Stomach smooth muscle (tissue), 2 donors: ENCODE data around the gene MAZ.
A peak's percentile ranks its signal among the peaks of the same experiment; 100 is the strongest.

Experiments used
- H3K27ac ChIP-seq: one replicate; pipeline ENCODE4 v1.7.0; 2013; ENCODE audit warnings: mild to moderate bottlenecking, low read length, inconsistent platforms
- H3K27me3 ChIP-seq, 2 donors: one replicate each; pipeline ENCODE4 v1.7.0; 2013; ENCODE audit warnings: low read length in 2 of 2; ENCODE audit not compliant: insufficient read depth in 2 of 2, control insufficient read depth in 1 of 2
- H3K36me3 ChIP-seq, 2 donors: one replicate each; pipeline ENCODE4 v1.7.0; 2013; ENCODE audit warnings: low read length in 2 of 2; ENCODE audit not compliant: control insufficient read depth in 2 of 2, insufficient read depth in 2 of 2
- H3K4me1 ChIP-seq: one replicate; pipeline ENCODE4 v1.7.0; 2013; ENCODE audit warnings: low read length; ENCODE audit not compliant: control insufficient read depth, insufficient read depth
- H3K4me3 ChIP-seq, 2 donors: one replicate each; pipeline ENCODE4 v1.7.0; 2013; ENCODE audit warnings: low read length in 2 of 2
- H3K9ac ChIP-seq, 2 donors: one replicate each; pipeline ENCODE4 v1.7.0; 2013; ENCODE audit warnings: low read length in 2 of 2, mild to moderate bottlenecking in 1 of 2
- H3K9me3 ChIP-seq, 2 donors: one replicate each; pipeline ENCODE4 v1.7.0; 2013; ENCODE audit warnings: low read length in 2 of 2; ENCODE audit not compliant: control insufficient read depth in 2 of 2
- donor health status: healthy.
- donor health status: Pancreatic carcinoma.

Gene MAZ

DNA sequence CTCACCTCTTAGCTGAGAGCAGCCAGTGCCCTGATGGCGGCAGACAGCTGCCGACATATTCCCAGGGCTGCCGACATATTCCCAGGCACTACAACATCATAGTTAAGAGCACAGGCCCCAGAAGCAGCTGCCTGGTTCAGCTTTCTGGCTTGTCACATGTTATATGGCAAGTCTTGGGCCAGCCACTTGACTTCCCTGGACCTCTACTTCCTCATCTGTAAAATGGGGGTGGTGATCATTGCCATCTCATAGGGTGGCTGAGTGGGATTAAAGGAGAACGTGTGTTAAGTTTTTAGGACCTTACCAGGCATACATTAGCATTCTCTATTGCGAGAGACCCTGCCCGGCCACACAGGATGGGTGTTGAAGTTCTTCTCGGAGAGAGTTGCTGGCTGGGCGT is 37.6 kb downstream of the MAZ start:
- Histone ChIP-seq H3K4me3 (no peak overlapping the region), H3K27me3 (no peaks in the 10 kb centered on the region), H3K36me3 (peaks cover 27 to 51% of the 10 kb centered on the region in 2 donors), H3K4me1 (peaks cover 11% of the 10 kb centered on the region), H3K9me3 (no peaks in the 10 kb centered on the region), H3K9ac (no peak overlapping the region), H3K27ac (no peak overlapping the region)

DNA sequence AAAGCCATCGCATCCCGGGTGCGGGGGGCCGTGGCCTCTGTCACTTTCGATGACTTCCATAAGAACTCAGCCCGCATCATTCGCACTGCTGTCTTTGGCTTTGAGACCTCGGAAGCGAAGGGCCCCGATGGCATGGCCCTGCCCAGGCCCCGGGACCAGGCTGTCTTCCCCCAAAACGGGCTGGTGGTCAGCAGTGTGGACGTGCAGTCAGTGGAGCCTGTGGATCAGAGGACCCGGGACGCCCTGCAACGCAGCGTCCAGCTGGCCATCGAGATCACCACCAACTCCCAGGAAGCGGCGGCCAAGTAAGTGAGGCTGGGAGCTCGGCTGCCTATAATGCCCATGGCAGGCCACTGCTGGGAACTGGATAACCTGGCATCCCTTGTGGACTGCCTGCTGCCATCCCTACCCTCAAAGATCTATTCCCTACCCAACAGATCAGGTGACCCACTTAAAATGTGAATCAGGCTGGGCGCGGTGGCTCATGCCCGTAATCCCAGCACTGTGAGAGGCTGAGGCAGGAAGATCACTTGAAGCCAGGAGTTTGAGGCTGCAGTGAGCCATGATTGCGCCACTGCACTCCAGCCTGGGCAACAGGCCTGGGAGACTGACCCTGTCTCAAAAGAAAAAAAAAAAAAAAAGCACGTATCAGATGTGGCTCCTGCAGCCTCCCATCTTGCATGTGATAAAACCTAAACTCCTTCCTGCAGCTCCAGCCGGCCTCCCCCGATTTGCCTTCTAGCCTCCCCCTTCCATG is 38.4 kb downstream of the MAZ start:
- Histone ChIP-seq H3K4me3 (no peak overlapping the region), H3K9me3 (no peaks in the 10 kb centered on the region), H3K36me3 (peaks cover 27 to 47% of the 10 kb centered on the region in 2 donors), H3K4me1 (peaks cover 15% of the 10 kb centered on the region), H3K27me3 (no peaks in the 10 kb centered on the region), H3K27ac (no peak overlapping the region), H3K9ac (no peak overlapping the region)

DNA sequence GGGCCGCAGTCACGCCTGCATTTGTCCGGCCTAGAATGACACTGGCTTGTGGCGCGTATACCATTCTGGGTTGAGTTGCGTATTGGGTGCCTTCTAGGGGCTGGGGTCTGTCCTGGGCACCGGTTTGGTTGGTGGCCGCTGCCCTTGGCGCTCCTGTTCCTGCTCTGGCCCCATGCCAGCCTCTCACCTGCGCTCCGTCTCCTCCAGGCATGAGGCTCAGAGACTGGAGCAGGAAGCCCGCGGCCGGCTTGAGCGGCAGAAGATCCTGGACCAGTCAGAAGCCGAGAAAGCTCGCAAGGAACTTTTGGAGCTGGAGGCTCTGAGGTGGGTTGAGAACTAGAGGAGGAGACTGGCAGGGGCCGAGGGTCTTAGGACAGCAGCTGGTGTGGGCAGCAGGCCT is 39.3 kb downstream of the MAZ start:
- no peak overlapping the region for H3K27ac ChIP-seq
- no peaks in the 10 kb centered on the region for H3K9me3 ChIP-seq
- H3K27me3 ChIP-seq = no peaks in the 10 kb centered on the region
- H3K4me1 ChIP-seq = peaks cover 15% of the 10 kb centered on the region
- H3K36me3 ChIP-seq = peaks cover 27 to 44% of the 10 kb centered on the region in 2 donors
- no peak overlapping the region for H3K4me3 ChIP-seq
- H3K9ac ChIP-seq = no peak overlapping the region

DNA sequence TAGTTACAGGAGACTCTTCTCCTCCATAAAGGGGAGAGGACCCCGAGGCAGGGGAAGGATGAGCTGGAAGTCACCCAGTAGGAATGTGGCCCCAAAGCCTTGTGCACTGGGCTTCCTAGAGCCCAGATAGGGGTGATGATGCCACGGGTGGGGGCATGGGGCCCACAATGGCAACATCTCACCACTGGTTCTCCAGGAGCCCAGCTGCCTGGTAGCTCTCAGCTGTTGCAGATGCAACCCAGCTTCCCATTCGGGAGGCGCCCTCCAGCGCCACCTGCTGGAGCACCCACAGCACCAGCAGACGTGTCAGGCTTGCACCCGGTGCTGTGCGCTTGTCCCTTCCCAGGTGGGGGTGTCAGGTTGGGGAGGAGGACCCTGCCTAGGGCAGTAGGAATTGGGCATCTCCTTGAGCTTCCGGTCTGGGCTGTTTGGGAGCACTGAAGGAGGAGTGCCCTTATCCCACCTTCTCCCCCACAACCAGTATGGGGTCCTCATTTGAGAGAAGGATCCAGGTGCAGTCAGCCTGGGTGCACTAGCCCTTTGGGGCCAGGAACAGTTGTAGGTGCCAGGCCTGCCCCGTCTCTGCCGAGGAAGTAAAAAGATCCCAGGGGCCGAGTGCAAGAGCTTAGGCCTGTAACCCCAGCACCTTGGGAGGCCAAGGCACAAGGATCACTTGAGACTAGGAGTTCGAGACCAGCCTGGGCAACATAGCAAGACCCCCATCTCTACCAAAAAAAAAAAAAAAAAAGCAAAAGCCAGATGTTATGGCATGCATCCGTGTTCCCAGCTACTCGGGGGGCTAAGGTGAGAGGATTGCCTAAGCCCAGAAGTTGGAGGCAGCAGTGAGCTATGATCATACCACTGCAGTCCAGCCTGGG is 42.3 kb downstream of the MAZ start:
- Histone ChIP-seq H3K36me3 (peaks cover 15 to 30% of the 10 kb centered on the region in 2 donors), H3K9me3 (no peaks in the 10 kb centered on the region), H3K9ac (no peak overlapping the region), H3K4me3 (no peak overlapping the region), H3K27me3 (no peaks in the 10 kb centered on the region), H3K4me1 (peaks cover 15% of the 10 kb centered on the region), H3K27ac (no peak overlapping the region)

DNA sequence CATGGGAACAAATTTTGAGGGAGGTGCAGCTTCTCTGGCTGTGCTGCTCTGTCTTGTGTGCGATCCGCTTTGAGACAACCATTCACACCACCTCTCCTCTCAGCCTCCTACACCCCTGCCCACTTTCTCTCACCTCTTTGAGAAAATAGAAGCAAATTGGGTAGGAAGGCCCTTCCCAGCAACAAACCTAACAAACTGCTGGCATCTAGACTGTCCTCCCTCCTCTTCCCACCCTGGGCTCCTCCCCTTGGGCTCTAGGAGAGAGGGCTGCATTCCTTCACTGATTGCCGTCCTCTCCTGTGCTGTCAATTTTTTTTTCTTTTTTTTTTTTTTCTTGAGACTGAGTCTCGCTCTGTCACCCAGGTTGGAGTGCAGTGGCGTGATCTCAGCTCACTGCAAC is 43.2 kb downstream of the MAZ start:
- peaks cover 13 to 29% of the 10 kb centered on the region in 2 donors for H3K36me3 ChIP-seq
- peak overlapping the region; percentile 49 for H3K27ac ChIP-seq
- peaks cover 15% of the 10 kb centered on the region for H3K4me1 ChIP-seq
- no peaks in the 10 kb centered on the region for H3K27me3 ChIP-seq
- H3K4me3 ChIP-seq = no peak overlapping the region
- peak overlapping the region in 1 of 2 donors; percentile 42 for H3K9ac ChIP-seq
- H3K9me3 ChIP-seq = no peaks in the 10 kb centered on the region

DNA sequence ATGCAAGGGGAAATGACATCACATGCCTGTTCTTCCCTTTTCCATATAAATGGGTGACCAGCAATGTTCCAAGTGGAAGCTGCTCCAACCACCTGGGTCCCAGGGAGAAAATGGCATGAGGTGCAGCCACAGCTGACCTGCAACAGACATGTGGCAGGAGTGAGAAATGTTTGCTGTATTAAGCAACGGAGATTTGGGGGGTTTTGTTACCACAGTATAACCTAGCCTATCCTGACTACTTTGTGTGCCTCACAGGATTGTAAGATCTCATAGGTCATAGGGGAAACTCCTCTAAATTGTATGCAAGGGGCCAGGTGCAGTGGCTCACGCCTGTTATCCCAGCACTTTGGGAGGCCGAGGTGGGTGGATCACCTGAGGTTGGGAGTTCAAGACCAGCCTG is 44.7 kb downstream of the MAZ start:
- Histone ChIP-seq H3K4me1 (peaks cover 7% of the 10 kb centered on the region), H3K27me3 (no peaks in the 10 kb centered on the region), H3K4me3 (no peak overlapping the region), H3K9me3 (no peaks in the 10 kb centered on the region), H3K36me3 (peaks cover 9 to 18% of the 10 kb centered on the region in 2 donors), H3K27ac (no peak overlapping the region), H3K9ac (no peak overlapping the region)

DNA sequence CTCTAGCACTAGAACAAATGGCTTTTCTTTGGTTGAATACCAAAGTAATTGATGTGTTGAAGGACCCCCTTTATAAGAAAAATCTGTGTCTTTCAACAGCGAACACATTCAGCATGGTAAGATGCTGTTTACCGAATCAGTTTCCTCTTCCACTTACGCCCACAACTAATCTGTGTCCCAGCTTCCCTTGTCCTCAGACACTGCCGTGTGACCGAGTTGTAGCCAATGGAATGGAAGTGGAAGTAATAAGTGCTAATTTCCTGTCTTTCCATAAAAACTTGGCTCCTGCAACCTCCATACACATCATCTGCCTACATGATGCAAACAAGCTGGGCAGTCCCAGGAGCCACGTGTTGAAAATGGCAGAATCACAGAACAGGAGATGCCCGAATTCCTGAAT is 46.3 kb downstream of the MAZ start:
- H3K27ac ChIP-seq = no peak overlapping the region
- H3K9me3 ChIP-seq = no peaks in the 10 kb centered on the region
- no peak overlapping the region for H3K4me3 ChIP-seq
- peaks cover 0 to 5% of the 10 kb centered on the region in 2 donors for H3K36me3 ChIP-seq
- H3K9ac ChIP-seq = no peak overlapping the region
- H3K27me3 ChIP-seq = no peaks in the 10 kb centered on the region
- peaks cover 12% of the 10 kb centered on the region for H3K4me1 ChIP-seq

DNA sequence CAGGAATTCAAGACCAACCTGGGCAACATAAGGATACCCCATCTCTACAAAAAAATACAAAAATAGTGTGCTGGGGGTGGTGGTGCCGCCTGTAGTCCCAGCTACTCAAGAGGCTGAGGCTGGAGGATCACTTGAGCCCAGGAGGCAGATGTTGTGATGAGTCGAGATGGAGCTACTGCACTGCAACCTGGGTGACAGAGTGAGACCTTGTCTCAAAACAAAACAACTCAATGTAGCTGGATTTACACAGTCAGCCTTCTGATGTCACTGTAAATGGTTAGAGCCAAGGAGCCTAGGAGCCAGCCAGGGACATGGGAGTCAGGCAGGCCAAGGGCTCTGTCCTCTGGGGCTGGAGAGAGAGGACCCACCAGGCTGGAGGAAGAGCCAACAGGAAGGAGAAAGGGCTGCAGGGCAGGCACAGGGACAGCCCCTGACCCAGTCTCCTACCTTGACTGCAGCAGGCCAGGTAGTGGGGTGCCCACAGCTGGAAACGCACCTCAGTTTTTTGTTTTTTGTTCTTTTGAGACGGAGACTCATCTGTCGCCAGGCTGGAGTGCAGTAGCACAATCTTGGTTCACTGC is 48.3 kb downstream of the MAZ start:
- Histone ChIP-seq H3K4me3 (no peak overlapping the region), H3K27me3 (no peaks in the 10 kb centered on the region), H3K27ac (no peak overlapping the region)

DNA sequence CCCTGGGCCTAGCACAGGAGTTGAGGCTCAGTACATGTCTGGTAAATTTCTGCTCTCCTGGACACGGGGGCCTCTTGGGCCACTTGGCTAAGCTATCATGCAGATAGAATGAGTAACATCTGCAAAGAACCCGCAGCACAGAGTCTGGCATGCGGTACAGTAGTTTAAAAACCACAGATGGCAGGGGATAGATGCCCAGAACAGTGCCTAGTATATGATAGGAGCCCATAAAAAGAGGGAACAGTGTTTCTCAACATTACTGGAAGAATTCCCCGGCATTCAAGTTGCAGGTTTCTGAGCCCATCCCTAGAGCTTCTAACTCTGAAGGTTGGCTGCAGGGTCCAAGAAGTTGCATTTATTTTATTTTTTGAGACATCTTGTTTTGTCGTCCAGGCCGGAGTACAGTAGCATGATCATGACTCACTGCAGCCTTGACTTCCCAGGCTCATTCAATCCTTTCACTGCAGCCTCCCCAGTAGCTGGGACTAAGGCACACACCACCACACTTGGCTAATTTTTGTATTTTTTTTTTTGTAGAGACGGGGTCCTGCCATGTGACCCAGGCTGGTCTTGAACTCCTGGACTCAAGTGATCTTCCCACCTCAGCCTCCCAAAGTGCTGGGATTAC is 50.9 kb downstream of the MAZ start:
- Histone ChIP-seq H3K4me1 (peaks cover 17% of the 10 kb centered on the region), H3K27ac (no peak overlapping the region), H3K36me3 (peaks cover 13 to 22% of the 10 kb centered on the region in 2 donors), H3K4me3 (no peak overlapping the region), H3K9me3 (no peaks in the 10 kb centered on the region), H3K27me3 (no peaks in the 10 kb centered on the region), H3K9ac (no peak overlapping the region)

More for the DNA sequence above, 48.3 kb downstream of the MAZ start:
- H3K36me3 ChIP-seq = peaks cover 4 to 14% of the 10 kb centered on the region in 2 donors
- no peaks in the 10 kb centered on the region for H3K9me3 ChIP-seq
- H3K9ac ChIP-seq = no peak overlapping the region
- H3K4me1 ChIP-seq = peaks cover 5% of the 10 kb centered on the region

DNA sequence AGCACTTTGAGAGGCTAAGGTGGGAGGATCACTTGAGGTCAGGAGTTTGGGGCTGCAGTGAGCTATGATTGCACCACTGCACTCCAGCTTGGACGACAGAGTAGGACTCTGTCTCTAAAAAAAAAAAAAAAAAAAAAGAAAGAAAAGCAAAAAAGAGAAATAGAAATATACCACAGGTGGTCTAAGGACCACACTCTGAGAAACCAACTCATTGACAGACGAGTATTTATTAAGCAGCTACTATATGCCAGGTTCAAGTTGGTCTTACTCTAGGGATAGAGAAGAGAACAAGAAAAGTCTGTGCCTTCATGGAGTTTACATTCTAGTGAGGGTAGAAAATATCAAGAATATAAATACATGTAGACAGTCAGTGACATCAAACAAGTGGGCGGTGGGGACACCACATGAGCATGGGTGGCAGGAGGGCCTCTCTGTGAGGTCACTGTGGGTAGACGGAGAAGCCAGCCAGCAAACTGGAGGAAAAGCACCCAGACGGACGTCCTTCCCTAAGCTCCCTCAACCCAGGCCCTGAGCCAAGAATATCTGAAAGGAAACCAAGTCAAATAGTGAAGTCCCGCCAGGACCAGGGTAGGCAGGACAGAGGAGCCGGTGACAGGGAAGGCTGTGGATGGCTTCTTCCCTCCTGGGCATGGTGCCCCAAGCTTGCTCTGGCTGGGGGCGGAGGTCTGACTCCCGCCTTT is 52.0 kb downstream of the MAZ start:
- Histone ChIP-seq H3K9me3 (no peaks in the 10 kb centered on the region), H3K27me3 (no peaks in the 10 kb centered on the region), H3K4me3 (no peak overlapping the region), H3K9ac (no peak overlapping the region), H3K4me1 (peaks cover 17% of the 10 kb centered on the region), H3K27ac (no peak overlapping the region), H3K36me3 (peaks cover 13 to 22% of the 10 kb centered on the region in 2 donors)
